Neutrophil (primary cell): Measurements from ENCODE around the gene CCT6B.

Experiments used
- H3K27ac ChIP-seq: fragments of 200-600 bp; sonication (generic); 2 replicates; pipeline ENCODE4 v1.5.1; 2016; ENCODE audit warnings: mild to moderate bottlenecking, moderate library complexity
- H3K27me3 ChIP-seq: fragments of 200-600 bp; sonication (generic); 2 replicates; pipeline ENCODE4 v1.6.0; 2016; ENCODE audit warnings: mild to moderate bottlenecking
- H3K36me3 ChIP-seq: fragments of 200-600 bp; sonication (generic); 2 replicates; pipeline ENCODE4 v1.5.1; 2017
- H3K4me1 ChIP-seq, 2 experiments: fragments of 200-600 bp in 1 of 2; sonication (generic) in 1 of 2; 1 replicate in 1 of 2; 2 replicates in 1 of 2; pipeline versions ENCODE4 v1.5.1 to v1.6.1; 2013 to 2016; ENCODE audit warnings: low read depth in 1 of 2, low read length in 1 of 2, mild to moderate bottlenecking in 1 of 2, moderate library complexity in 1 of 2; ENCODE audit not compliant: control insufficient read depth in 1 of 2, insufficient read depth in 1 of 2
- H3K4me3 ChIP-seq, 2 experiments: fragments of 200-600 bp in 1 of 2; sonication (generic) in 1 of 2; 1 replicate in 1 of 2; 2 replicates in 1 of 2; pipeline ENCODE4 v1.5.1; 2013 to 2016; ENCODE audit warnings: low read depth in 1 of 2, low read length in 1 of 2, mild to moderate bottlenecking in 1 of 2, moderate library complexity in 1 of 2
- H3K9me3 ChIP-seq: fragments of 200-600 bp; sonication (generic); 2 replicates; pipeline ENCODE4 v1.5.1; 2016
- CTCF ChIP-seq: fragments of 200-600 bp; sonication (generic); IDR thresholded peaks from 2 replicates; pipeline ENCODE4 v1.5.1; 2016; ENCODE audit warnings: antibody characterized with exemption

The CCT6B gene

DNA sequence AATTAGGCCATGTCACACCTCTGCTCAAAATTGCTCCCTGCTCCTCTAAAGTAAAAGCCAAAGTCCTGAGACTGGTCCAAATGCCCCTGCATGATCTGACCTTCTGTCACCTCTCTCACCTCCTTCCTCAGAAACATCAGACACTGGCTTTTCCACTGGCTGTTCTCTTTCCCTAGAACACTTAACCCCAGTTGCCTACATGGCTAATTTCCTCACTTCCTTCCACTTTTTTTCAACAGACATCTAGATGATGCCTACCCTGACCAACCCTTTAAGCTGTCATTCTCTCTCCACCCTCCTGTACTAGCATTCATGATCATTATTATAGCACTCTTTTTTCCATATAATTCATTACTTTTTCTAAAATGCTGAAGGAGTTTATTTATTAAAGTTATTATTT, 31.0 kb downstream of the CCT6B start:
- no peak for TF ChIP-seq CTCF
- Histone ChIP-seq H3K27ac (peak overlapping the region; percentile 58), H3K9me3 (no peaks in the 10 kb centered on the region), H3K4me1 (peaks cover 10 to 20% of the 10 kb centered on the region in 2 experiments), H3K36me3 (no peaks in the 10 kb centered on the region), H3K4me3 (no peak overlapping the region), H3K27me3 (no peaks in the 10 kb centered on the region)

DNA sequence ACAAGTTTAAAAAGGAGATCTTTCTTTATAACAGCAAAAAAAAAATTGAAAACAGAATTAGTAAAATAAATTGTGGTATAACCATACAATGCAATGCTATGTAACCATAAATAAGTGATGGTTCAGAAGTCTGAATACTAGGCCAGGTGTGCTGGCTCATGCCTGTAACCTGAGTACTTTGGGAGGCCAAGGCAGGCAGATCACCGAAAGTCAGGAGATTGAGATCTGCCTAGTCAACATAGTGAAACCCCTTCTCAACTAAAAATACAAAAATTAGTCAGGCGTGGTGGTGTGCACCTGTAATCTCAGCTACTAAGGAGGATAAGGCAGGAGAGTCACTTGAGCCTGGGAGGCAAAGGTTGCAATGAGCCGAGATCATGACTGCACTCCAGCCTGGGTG, 34.6 kb downstream of the CCT6B start:
- no peak for TF ChIP-seq CTCF
- Histone ChIP-seq H3K4me1 (peaks cover 10 to 20% of the 10 kb centered on the region in 2 experiments), H3K36me3 (no peaks in the 10 kb centered on the region), H3K27me3 (no peaks in the 10 kb centered on the region), H3K4me3 (no peak overlapping the region), H3K27ac (no peak overlapping the region), H3K9me3 (no peaks in the 10 kb centered on the region)

GRCh38 chr17:34920676-34921075, 40.6 kb downstream of the CCT6B start:
- H3K9me3 ChIP-seq = no peaks in the 10 kb centered on the region
- no peaks in the 10 kb centered on the region for H3K4me1 ChIP-seq
- H3K4me3 ChIP-seq = no peak overlapping the region
- no peaks in the 10 kb centered on the region for H3K27me3 ChIP-seq
- no peak for TF ChIP-seq CTCF
- no peak overlapping the region for H3K27ac ChIP-seq
- H3K36me3 ChIP-seq = no peaks in the 10 kb centered on the region

DNA sequence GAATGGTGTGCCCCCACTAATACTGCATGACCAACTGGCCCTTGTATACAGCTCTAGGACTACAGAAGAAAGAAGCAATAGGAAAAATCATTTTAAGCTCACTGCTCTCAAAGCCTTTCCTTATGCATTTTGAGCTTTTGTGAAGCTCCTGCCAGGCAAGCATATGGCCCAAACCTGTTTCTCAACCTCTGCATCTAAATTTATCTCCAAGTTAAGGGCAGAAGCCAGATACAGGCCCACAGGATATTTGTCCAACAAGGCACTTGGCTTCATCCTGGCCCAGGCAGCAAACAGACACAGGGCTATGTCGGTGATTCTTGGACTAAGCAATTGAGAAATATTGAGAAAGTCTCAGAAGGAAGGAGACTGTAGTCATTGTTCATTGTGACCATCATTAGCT, 43.9 kb downstream of the CCT6B start:
- peaks cover 0 to 6% of the 10 kb centered on the region in 2 experiments for H3K4me1 ChIP-seq
- no peaks in the 10 kb centered on the region for H3K9me3 ChIP-seq
- no peak overlapping the region for H3K27ac ChIP-seq
- no peak overlapping the region for H3K4me3 ChIP-seq
- H3K27me3 ChIP-seq = no peaks in the 10 kb centered on the region
- H3K36me3 ChIP-seq = no peaks in the 10 kb centered on the region
- TF ChIP-seq CTCF = no peak

- H3K4me3 ChIP-seq = no peak overlapping the region
- H3K27ac ChIP-seq = no peak overlapping the region
- H3K27me3 ChIP-seq = no peaks in the 10 kb centered on the region
- no peak for TF ChIP-seq CTCF
- peaks cover 0 to 6% of the 10 kb centered on the region in 2 experiments for H3K4me1 ChIP-seq
- no peaks in the 10 kb centered on the region for H3K36me3 ChIP-seq
- H3K9me3 ChIP-seq = no peaks in the 10 kb centered on the region
These were observed 45.1 kb downstream of the CCT6B start for GRCh38 chr17:34916120-34916519.

- peaks cover 0 to 6% of the 10 kb centered on the region in 2 experiments for H3K4me1 ChIP-seq
- no peak overlapping the region for H3K27ac ChIP-seq
- H3K36me3 ChIP-seq = no peaks in the 10 kb centered on the region
- no peak for TF ChIP-seq CTCF
- H3K27me3 ChIP-seq = no peaks in the 10 kb centered on the region
- no peak overlapping the region for H3K4me3 ChIP-seq
- H3K9me3 ChIP-seq = no peaks in the 10 kb centered on the region
These were observed 48.3 kb downstream of the CCT6B start for GRCh38 chr17:34913001-34913400.
